GM19467 (cell line): ENCODE measurements around the gene MYL10.
A peak's percentile ranks its signal among the peaks of the same experiment; 100 is the strongest.
"Not testable (repeated sequence)": the region's sequence is repeated elsewhere in the genome, so short reads cannot be mapped to it uniquely, and the experiment has no call there.

Experiments
- ATAC-seq: cut with Tn5 transposase; IDR thresholded peaks from one replicate; pipeline ENCODE4 v1.9.1; 2021; ENCODE audit warnings: mild to moderate bottlenecking, moderate library complexity; ENCODE audit not compliant: unreplicated experiment

MYL10 gene

GRCh38 chr7:101620991-101621390, 8.1 kb downstream of the MYL10 start:
- ATAC-seq: no peak

GRCh38 chr7:101620395-101620794, 8.7 kb downstream of the MYL10 start:
- ATAC-seq: no peak

GRCh38 chr7:101618916-101619315, 10.2 kb downstream of the MYL10 start:
- ATAC-seq: no peak

- no peak for ATAC-seq
These were observed 10.8 kb downstream of the MYL10 start for GRCh38 chr7:101618207-101618839.

GRCh38 chr7:101617451-101618206, 11.5 kb downstream of the MYL10 start:
- no peak for ATAC-seq

- ATAC-seq: no peak
These were observed 13.7 kb downstream of the MYL10 start for GRCh38 chr7:101615446-101615845.

- ATAC-seq: no peak
These were observed 14.2 kb downstream of the MYL10 start for GRCh38 chr7:101614939-101615302.

- ATAC-seq: no peak
These were observed 14.8 kb downstream of the MYL10 start for GRCh38 chr7:101614098-101614938.

- ATAC-seq: no peak
These were observed 16.1 kb downstream of the MYL10 start for GRCh38 chr7:101612885-101613515.

- ATAC-seq: no peak
These were observed 20.1 kb downstream of the MYL10 start for GRCh38 chr7:101608772-101609713.

GRCh38 chr7:101606498-101606923, 22.6 kb downstream of the MYL10 start:
- ATAC-seq: no peak

- no peak for ATAC-seq
These were observed 23.2 kb downstream of the MYL10 start for GRCh38 chr7:101605611-101606497.

GRCh38 chr7:101604934-101605332, 24.2 kb downstream of the MYL10 start:
- ATAC-seq: not testable (repeated sequence)

- ATAC-seq: no peak
These were observed 24.7 kb downstream of the MYL10 start for GRCh38 chr7:101604331-101604933.

- ATAC-seq: peak; percentile 54
These were observed 26.4 kb downstream of the MYL10 start for GRCh38 chr7:101602484-101603241.

- no peak for ATAC-seq
These were observed 27.0 kb downstream of the MYL10 start for GRCh38 chr7:101602082-101602481.

- no peak for ATAC-seq
These were observed 29.3 kb downstream of the MYL10 start for GRCh38 chr7:101599787-101600186.
